H1 (cell line): ENCODE results near the gene ZBTB42.

ENCODE experiments used
- ATF2 ChIP-seq: IDR thresholded peaks from 2 replicates; pipeline ENCODE4 v1.6.1; 2012; ENCODE audit warnings: low read length, inconsistent platforms
- CTCF ChIP-seq, 3 experiments: IDR thresholded peaks; 1 replicate in 2 of 3; 2 replicates in 1 of 3; pipeline versions ENCODE4 v1.5.1 to v1.6.1; 2011; ENCODE audit warnings: low read length in 3 of 3, mild to moderate bottlenecking in 3 of 3, inconsistent platforms in 2 of 3, low read depth in 1 of 3, moderate library complexity in 1 of 3; ENCODE audit not compliant: insufficient read depth in 1 of 3; ENCODE audit errors: control extremely low read depth in 1 of 3
- EGR1 ChIP-seq: IDR thresholded peaks from 2 replicates; pipeline ENCODE4 v1.6.1; 2011; ENCODE audit warnings: low read depth, low read length, borderline replicate concordance
- HDAC2 ChIP-seq, 2 experiments: fragments of 300-600 bp in 1 of 2; sonication (generic) in 1 of 2; IDR thresholded peaks; 2 replicates each; pipeline ENCODE4 v1.6.1; 2011 to 2012; ENCODE audit warnings: low read depth in 2 of 2, low read length in 2 of 2, mild to moderate bottlenecking in 2 of 2, moderate library complexity in 2 of 2, borderline replicate concordance in 1 of 2, inconsistent platforms in 1 of 2
- HDAC6 ChIP-seq: IDR thresholded peaks from one replicate; pipeline ENCODE4 v1.7.1; 2012; ENCODE audit warnings: low read depth, mild to moderate bottlenecking, inconsistent platforms, low read length, moderate library complexity
- POLR2A ChIP-seq, 2 experiments: IDR thresholded peaks; 1 replicate in 1 of 2; 2 replicates in 1 of 2; pipeline ENCODE4 v1.6.1; 2011; ENCODE audit warnings: low read depth in 2 of 2, low read length in 2 of 2, mild to moderate bottlenecking in 2 of 2; ENCODE audit errors: control extremely low read depth in 1 of 2
- POLR2AphosphoS5 ChIP-seq: IDR thresholded peaks from 2 replicates; pipeline ENCODE4 v1.6.1; 2011; ENCODE audit warnings: low read depth, low read length
- RBBP5 ChIP-seq: IDR thresholded peaks from 2 replicates; pipeline ENCODE4 v1.7.1; 2012; ENCODE audit warnings: low read depth, mild to moderate bottlenecking, inconsistent platforms, low read length, moderate library complexity, borderline replicate concordance
- RFX5 ChIP-seq: IDR thresholded peaks from 2 replicates; pipeline ENCODE4 v1.6.1; 2011; ENCODE audit warnings: low read depth, low read length, improper control_type of control experiment, borderline replicate concordance
- SIN3A ChIP-seq, 2 experiments: IDR thresholded peaks in 1 of 2; conservative IDR thresholded peaks in 1 of 2; 2 replicates each; pipeline ENCODE4 v1.6.1; 2011 to 2012; ENCODE audit warnings: low read length in 2 of 2, improper control_type of control experiment in 1 of 2, low read depth in 1 of 2, mild to moderate bottlenecking in 1 of 2
- TBP ChIP-seq: IDR thresholded peaks from 2 replicates; pipeline ENCODE4 v1.6.1; 2011; ENCODE audit warnings: low read depth, low read length, improper control_type of control experiment
- TCF12 ChIP-seq: IDR thresholded peaks from 2 replicates; pipeline ENCODE4 v1.6.1; 2011; ENCODE audit warnings: low read depth, mild to moderate bottlenecking, low read length

- TF ChIP-seq SIN3A (conservative IDR thresholded peaks at IDR 0.05 in 1 of 2, IDR thresholded peaks at IDR 0.05 in 1 of 2; ENCODE audit: low read depth in 1 of 2, low read length in 2 of 2) (no peak), EGR1 (no peak), CTCF (IDR thresholded peaks at IDR 0.05; ENCODE audit: control extremely low read depth in 1 of 3, insufficient read depth in 1 of 3, low read depth in 1 of 3, low read length in 3 of 3) (no peak), POLR2AphosphoS5 (no peak), RBBP5 (no peak), POLR2A (IDR thresholded peaks at IDR 0.05; ENCODE audit: control extremely low read depth in 1 of 2, low read depth in 2 of 2, low read length in 2 of 2) (no peak), RFX5 (no peak), TCF12 (no peak), HDAC2 (IDR thresholded peaks at IDR 0.05; ENCODE audit: borderline replicate concordance in 1 of 2, low read depth in 2 of 2, low read length in 2 of 2) (no peak), TBP (no peak), HDAC6 (no peak), ATF2 (no peak)
These were observed 5.7 kb upstream of the ZBTB42 start, which contains the start of gene AKT1 for GRCh38 chr14:104794993-104795780.
